GM12892 (cell line): ENCODE results near the gene LBR.

Experiments
- POLR2A ChIP-seq: IDR thresholded peaks from 2 replicates; pipeline ENCODE4 v1.6.1; 2011; ENCODE audit warnings: low read depth, low read length, control low read depth
- POLR2AphosphoS5 ChIP-seq: IDR thresholded peaks from 2 replicates; pipeline ENCODE4 v1.6.1; 2011; ENCODE audit warnings: low read depth, low read length, control low read depth

DNA sequence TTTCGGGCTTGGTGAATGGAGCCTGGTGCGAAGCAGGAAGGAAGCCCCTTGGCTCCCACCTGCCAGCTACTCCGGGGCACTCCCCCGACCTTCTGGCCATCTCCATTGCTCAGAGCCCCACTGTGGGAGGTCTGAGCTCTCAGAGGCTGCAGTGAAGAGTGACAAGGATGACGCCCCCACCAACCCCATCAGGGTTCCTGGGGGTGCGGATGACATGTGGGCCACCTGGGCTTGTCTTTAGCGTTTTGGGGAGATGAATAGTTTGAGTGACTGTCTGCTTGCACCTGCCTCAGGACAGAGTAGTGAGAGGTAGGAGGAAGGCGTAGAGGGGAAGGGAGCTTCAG, 43.2 kb upstream of the LBR start:
- no peak for TF ChIP-seq POLR2A
- TF ChIP-seq POLR2AphosphoS5, result no peak
